GM20431 (cell line): ENCODE results near the gene WDR76.

Experiments
- in situ Hi-C: fragments of 300-500 bp; cut with MseI, MboI; formaldehyde crosslinking; loops from one replicate; pipeline ENCODE4 v1.15.0; 2020; ENCODE audit warnings: low sequenced_read_pairs; ENCODE audit not compliant: unreplicated experiment

Gene WDR76

DNA sequence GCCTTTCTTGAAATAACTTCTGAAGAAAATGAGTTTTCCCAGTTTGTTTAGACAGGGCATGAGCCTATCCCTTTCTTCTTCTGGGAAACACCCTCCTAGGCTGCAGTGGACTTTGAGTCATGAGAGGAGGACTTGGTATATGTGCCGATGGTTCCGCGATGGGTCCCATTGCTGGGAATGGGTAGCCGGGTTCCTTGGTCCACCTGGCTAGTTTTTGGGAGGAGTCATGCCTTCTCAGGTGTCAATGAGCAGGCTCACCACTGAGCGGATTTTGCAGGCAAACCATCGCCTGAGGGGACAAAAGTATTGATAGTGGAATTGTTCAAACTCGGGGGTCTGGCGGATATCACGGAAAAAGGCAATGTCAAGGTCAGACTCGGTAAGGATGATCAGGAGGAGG, 46.8 kb downstream of the WDR76 start:
- in situ Hi-C loops, result no loop called here

DNA sequence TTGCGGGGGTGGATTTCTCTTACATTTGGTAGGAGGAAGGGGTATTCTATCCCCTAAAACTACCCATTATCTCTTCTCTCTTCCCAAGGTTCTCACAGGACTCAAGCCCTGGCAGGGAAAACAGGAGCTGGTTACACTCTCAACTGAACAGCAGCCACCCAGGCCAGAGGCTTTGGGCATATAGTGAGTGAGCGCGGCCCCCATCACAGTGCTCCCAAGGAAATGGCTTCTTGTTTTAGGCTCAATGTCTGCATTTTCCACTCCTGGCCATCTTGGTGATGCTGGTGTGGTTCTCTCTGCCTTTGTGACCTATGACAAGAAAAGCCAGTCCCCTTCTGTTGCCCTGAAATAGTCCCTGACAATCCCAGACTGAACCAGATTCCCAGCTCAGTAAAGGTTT, 50.1 kb downstream of the WDR76 start:
- in situ Hi-C loops, result no loop called here

DNA sequence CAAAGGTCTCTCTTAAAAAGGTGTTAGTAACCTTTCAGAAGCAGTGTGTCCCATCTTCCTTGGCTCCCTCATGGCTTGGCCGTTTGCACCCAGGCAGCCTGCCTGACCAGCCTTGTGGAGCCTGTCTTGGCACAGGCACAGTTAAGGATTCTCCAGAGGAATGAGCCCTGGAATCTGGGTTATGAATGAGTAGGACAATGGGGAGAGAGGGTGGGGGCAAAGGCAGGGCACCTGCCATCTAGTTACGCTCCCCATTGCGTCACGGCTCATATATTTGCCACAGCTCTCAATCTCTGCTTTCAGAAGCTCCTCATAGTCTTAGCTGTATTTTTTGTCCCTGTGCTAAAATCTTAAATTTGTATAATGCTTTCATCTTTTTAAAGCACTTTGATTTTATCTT, 50.6 kb downstream of the WDR76 start:
- in situ Hi-C loops, result no loop called here

DNA sequence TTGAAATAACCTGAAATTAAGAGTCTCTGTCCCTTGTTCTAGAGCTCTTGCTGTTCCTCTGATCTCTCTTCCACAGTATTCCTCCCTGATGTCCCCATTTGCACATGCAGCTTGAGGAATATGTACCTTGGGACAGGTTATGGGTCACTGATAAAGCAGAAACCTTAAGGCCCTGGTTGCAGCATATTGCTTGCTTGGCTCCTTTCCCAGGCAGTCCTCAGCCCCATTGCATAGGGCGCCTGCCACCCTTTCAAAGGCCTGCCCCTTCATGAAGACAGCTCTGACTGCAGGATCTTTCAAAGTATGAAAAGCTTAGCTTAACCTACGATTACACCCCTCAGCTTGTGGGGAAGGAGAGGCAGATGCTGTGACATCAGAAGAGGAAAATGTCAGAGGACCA, 51.6 kb downstream of the WDR76 start:
- in situ Hi-C loops, result no loop called here

DNA sequence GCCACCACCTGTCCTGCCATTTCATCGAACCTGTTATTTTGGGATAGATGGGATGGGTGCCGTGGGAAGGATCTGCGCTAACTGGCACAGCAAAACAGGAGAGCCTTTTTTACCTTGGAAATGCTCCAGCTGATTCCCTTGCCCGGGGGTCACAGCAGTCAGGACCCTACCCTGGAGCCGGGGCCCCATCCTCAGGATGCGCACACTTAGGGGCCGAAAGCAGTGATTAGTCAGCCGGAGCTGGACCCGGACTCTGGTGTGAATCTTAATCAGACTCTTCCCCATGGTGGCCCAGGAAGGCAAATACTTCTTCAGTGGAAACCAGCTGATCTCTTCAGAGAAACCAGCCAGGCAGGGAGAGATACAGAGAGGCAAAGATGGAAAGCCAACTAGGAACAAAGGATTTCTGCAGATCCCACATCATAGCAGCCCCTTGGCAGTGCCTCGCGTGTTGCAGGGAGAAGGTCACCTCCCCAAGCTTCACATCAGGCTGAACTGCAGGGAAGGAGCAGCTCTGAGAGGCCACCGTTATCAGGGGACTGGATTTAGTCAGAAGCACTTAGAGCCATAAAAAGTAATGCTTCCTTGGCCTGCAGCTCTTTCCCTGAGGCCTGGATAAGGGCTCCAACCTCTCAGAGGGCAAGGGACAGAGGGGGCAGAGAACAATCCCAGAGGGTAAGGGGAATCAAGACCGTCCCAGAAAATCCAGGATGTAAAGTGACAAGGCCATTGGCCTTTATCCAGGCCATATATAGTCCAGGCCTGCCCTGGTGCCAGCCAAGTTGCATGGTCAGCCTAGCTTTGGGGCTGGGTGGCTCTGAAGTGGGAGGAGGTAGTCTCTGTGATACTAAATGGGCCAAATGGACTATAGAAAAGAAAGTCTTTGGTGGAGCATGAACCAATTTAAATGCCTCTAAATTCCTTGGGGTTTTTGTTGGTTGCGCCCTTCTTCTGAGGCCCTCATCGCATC, 52.9 kb downstream of the WDR76 start:
- in situ Hi-C loops, result no loop called here

DNA sequence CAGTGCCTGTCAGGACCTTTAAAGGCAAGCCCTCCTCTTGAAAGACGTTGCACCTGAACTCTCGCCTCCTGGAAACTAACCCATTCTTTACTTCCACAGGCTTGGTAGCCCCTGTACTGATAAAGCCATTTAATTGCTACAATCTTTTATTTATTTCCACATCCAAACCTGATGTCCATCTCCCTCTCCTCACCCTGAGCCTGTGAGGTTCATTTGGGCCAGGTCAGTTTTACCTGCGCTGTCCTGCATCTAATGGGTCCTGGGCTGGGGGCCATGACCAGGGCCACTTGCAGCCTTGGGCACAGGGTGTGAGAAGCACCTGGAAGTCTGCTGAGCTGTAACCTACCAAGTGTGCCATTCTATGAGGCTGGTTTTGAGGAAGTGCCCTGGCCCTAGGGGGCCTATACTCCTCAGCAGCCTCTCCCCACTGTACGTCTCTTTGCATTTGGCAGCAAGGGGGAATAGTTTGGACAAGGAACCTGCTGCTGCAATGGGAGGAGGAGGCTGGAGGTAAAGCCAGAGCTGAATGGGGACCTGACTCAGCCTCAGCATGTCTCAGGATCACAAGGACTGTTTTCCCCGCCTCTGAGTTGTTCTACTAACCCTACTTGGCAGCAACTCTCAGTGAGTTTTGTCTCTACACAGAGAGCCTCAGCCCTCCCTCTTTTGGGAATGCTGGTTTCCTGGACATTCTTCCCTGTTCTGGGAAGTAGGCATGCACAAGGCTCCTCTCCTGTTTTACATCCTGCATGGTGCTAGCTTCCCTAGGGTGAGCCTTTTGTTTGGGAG, 53.8 kb downstream of the WDR76 start:
- in situ Hi-C loops, result no loop called here

DNA sequence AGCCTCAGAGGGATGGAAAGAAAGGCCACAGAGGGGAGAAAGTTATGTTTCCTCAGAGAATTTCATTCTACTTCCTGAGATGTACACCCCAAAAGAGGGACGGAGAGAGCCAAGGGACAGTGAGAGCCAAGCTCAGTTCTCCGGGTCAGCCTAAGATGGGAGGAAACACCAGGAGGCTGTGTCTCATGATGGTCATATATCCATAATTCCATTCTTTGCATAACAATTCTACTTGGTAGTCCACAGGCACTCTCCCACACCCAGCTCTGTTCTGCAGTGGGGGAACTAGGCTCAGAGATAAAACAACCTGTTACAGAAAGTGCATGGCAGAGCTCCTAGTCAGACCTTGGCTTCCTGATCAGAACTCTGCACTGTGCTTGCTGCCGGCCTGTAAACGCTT, 54.4 kb downstream of the WDR76 start:
- in situ Hi-C loops, result no loop called here

DNA sequence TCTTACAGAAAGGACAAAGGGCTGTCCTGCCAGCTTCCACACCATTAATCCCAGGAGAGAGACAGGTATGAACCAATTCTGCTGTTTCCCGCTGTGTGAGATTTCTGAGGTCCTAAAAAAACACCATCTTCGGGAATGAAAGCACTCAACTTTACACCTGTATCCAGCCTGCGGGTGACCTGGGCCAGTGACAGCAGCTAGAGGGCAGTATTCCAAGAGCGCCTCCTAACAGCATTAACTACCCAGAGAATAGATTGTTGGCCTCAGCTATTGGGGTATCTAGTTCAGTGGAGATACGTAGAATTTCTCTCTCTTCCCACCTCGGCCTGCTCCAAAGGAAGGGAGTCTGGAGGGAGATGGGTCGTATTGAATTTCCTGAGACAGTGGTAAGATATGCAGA, 55.1 kb downstream of the WDR76 start:
- in situ Hi-C loops, result no loop called here

DNA sequence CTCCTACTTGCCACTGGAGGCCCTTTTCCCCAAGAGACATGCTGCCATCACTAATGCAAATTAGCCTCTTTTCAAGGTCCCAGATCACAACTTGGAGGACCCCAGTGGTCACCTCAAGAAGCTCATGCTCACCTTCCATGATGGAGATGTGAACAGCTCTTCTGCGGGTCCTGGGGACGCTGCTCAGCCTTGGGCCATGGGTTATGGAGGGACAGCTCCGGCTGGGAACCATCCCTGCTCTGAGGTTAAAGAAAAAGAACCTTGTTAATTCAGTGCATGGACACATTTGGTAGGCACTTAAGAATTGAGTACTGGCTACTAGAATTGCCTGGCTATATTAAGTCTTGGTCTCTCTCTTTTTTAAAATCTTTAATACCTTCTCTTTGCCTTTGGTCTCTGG, 56.8 kb downstream of the WDR76 start:
- in situ Hi-C loops, result no loop called here

DNA sequence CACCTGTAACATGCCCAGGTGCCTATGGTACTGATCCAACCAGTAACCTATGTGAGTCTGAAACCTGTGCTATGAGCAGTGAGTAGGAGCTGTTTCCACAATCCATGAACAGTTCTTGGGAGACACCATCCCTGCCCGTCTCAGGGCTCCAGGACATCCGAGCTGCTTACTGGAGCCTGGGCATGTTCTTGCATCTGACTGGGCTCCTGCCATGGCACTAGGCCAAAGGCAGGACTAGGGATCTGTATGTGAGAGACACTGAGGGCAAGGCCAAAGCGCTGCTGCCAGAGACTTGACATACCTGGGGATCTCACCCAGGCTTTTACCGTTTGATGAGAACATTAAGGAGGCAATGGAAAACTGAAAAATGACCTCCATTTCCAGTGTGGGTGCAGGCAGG, 59.8 kb downstream of the WDR76 start:
- in situ Hi-C loops, result no loop called here

DNA sequence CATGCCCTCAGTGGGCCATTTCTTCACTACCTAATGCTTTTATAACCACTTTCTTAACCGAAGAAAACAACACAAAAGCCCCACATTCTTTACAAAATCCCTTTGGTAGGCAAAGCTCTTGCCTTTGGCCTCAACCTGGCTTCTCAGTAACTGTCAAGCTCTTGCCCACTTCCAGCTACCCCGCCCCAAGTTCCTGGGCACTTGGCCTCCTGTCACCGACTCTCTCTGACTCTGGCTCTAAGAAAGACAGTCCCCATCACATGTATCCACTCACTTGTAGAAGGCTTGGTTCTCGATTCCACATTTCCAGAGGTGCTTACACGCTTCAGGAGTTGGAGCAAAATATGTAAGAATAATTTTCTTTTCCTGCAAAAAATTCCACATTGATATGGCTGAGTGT, 61.1 kb downstream of the WDR76 start:
- in situ Hi-C loops, result no loop called here

DNA sequence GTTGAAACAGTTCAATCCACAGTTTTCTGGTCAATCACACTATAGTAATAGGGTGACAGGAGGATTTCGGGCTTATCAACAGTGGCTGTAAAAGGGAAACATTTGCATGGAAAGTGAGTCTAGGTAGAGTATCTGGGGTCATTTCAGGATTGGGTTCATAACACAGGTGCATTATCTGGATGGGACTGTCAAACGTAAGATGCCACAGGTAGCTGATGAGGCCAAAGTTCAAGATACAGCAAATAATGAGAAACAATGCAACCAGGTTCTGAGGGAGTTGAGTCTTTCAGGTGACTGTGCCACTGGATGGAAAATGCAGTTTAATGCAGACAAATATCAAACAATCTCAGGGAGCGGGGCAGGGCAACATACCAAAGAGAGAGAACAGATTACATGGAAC, 62.2 kb downstream of the WDR76 start:
- in situ Hi-C loops, result no loop called here

DNA sequence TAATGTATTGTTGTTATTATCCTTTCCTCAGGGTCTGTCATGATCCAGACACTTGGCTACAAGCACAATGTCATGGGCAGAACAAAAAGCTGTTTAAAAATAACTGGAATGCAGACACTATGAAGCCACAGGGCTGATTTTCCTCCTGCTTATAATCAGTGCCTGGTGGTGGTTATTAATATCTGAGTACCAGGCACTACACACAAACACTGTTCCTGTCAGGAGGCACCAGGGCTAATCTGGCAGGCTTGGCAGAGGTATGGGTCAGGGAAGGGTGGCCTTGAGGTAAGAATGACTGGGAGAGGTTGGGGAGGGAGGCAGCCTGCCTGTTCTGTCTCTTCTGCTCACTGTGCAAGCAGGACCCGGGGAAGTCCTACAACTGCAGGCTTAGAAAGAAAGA, 67.2 kb downstream of the WDR76 start:
- in situ Hi-C loops, result no loop called here

DNA sequence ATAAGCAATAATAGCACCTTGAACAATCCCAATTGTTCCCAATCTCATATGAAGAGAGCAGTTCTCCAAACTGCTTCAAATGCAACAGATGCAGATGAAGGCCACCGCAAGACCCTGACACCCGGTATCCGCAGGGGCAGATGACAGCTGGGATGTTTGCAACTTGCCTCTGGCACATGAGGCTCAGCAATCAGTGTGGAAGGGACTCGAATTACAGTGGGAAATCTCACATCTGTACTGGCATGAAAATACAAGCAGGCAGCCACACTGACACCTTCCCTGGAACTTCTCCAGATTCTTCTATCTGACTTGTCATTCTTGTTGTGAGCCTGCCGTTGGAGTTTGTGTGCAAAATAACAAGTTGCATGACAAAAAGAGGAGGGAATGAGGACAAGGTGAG, 68.8 kb downstream of the WDR76 start:
- in situ Hi-C loops, result no loop called here

DNA sequence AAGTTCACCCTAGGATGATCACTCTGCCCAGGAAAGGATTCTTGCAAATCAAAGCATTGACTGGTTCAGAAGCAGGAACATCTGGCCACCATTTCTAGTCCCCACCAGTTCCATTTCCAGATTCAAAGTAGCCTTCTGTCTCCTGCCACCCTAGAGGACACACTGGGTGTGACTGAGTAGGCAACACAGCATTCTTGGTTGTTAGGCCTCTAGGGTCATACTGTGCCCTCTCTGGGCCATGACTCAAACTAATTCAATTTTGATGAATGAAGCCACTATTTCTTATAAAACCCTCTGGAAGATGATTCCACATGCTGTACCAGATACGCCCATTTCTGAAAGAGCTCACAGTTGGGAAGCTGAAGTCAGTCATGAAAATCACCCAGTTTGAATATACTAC, 69.7 kb downstream of the WDR76 start:
- in situ Hi-C loops, result no loop called here

DNA sequence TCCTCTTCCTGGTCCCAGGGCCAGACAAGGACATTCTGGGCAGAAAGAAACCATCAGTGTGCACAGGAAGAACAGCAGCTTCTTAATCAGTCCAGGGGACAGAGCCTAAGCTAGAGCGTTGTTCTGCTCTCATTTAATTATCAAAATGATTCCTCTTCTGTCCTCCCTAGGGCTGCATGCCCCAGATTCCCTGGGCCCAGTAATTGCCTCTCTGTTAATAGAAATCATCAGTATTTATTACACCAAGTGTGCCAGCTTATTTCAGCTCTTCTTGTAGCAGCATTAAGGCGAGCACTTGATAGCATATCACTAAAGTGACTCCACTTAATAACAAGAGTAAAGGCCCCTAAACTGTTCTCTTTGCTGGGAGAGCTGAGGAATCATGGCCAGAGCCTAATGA, 72.1 kb downstream of the WDR76 start:
- in situ Hi-C loops, result no loop called here

DNA sequence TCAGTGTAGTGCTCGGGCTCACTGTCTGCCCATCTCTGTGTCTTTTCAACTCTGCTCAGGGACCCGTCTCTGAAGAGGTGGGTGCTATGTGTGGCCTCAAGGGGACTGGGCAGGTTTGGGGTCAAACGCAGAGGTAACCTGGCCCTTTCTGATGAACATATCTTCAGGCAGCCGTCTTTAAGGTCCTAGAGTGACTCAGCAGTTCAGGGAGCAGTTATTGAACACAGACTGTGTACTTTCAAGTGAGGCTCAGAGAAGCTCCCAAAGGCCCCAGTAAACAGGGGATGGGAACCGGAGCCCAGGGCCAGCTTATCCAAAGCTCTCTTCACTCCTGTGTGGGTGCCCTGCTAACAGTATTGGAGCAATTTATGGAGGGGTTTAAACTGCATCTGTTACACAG, 73.1 kb downstream of the WDR76 start:
- in situ Hi-C loops, result loop anchor here (10.0 to 25.0 kb wide), 2 partner anchors 165 to 312 kb away; no protein-coding TSS in a partner anchor

DNA sequence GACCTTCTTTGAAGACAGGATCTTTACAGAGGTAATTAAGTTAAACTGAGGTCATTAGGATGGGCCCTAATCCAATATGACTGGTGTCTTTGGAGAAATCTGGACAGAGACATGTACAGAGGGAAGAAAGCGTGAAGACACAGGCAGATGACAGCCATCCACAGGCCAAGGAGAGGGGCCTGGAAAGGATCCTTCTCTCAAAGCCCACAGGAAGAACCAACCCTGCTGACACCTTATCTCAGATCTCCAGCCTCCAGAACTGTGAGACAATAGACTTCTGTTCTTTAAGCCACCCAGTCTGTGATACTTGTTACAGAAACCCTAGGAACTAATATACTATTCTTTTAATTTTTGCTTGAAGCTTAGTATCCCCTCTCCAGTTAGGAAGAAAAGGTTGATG, 74.2 kb downstream of the WDR76 start:
- in situ Hi-C loops, result loop anchor here (10.0 to 25.0 kb wide), 2 partner anchors 164 to 311 kb away; no protein-coding TSS in a partner anchor

DNA sequence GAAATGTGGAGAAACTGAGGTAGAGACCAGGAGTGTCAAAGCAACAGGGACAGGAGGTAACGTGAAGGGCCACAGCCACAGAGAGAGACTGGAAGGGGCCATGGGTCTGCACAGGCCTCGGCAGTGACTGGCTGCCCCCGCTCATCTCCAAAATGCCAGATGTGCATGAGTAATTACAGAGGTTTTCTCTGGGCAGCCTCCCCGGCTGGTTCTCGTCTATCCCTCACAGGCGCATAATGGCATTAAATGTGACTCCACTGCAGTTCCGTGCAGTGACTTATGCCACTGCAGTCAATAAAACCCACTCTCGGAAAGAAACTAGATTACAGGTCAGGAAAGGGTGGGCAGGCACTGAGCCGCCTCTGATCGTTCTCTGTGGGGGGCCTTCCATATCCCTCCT, 74.7 kb downstream of the WDR76 start:
- in situ Hi-C loops, result loop anchor here (10.0 to 25.0 kb wide), 2 partner anchors 163 to 311 kb away; no protein-coding TSS in a partner anchor

DNA sequence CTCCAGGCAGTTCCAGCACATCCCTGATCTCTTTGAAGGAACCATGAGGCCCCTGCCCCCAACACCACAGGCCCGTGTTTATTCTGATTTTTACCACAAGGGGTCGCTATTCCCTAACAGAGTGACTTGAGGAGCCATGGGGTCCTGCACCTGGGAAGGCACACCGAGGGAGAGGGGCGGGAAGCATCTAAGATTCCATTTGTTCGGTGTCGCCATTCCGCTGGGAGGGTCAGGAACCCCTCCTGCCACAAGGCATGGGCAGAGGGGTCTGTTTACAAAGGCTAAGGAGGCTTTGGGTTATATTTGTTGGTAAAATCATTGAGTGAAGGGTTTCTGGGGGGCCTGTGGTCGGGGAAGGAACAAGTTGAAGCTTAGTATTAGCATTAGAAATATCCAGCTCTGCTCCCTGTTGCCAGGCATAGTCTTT, 77.1 kb downstream of the WDR76 start:
- in situ Hi-C loops, result loop anchor here (10.0 to 25.0 kb wide), 2 partner anchors 161 to 308 kb away; no protein-coding TSS in a partner anchor

DNA sequence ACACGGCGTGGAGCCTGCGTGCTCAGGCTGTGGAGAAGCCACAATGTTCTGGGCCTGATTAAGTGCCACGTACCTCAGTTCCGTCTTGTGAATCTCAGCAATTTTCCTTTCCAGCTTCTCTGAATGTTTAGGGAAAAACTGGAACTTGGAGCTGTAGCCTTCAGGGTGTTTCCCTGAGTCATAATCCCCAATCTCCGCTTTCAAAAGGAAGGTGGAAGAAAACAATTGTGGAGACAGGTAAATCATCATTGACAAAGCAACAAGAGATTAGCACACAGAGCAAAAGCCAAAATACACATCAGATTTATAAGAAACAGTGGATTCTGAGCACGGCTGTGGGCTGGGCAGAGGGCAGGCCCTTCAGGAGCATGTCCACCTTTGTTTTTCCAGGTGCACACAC, 79.0 kb downstream of the WDR76 start:
- in situ Hi-C loops, result loop anchor here (10.0 to 25.0 kb wide), 2 partner anchors 159 to 307 kb away; no protein-coding TSS in a partner anchor
